HepG2 (cell line): Measurements from ENCODE around the gene USP7. TPM values are rescaled to one million over a fixed set of nuclear protein-coding genes. Genes with fewer than 3 reads are reported as not detected.
A peak's percentile ranks its signal among the peaks of the same experiment; 100 is the strongest.

ENCODE experiments used
- ARID4A ChIP-seq: sonication (generic); formaldehyde crosslinking; IDR thresholded peaks from 2 replicates; pipeline ENCODE4 v1.5.0; 2020; ENCODE audit warnings: mild to moderate bottlenecking, missing genetic modification reagents, borderline replicate concordance
- BRD4 ChIP-seq: sonication (generic); formaldehyde crosslinking; IDR thresholded peaks from 2 replicates; pipeline ENCODE4 v1.4.0; 2020; ENCODE audit warnings: missing genetic modification reagents
- NFE2L1 ChIP-seq: sonication (generic); formaldehyde crosslinking; IDR thresholded peaks from 2 replicates; pipeline ENCODE4 v1.4.0; 2020; ENCODE audit warnings: missing genetic modification reagents, mild to moderate bottlenecking, borderline replicate concordance
- PAF1 ChIP-seq: IDR thresholded peaks from 2 replicates; pipeline ENCODE4 v1.6.1; 2016; ENCODE audit warnings: missing genetic modification reagents, missing compliant biosample characterization
- PATZ1 ChIP-seq: sonication (generic); formaldehyde crosslinking; IDR thresholded peaks from 2 replicates; pipeline ENCODE4 v1.4.0; 2020; ENCODE audit warnings: missing genetic modification reagents
- PBX3 ChIP-seq: sonication (generic); formaldehyde crosslinking; IDR thresholded peaks from 2 replicates; pipeline ENCODE4 v1.8.1; 2023; ENCODE audit warnings: missing genetic modification reagents, inconsistent platforms, borderline replicate concordance
- SIX4 ChIP-seq: sonication (generic); formaldehyde crosslinking; IDR thresholded peaks from 2 replicates; pipeline ENCODE4 v1.4.0; 2020; ENCODE audit warnings: missing genetic modification reagents
- TCF12 ChIP-seq, 2 experiments: fragments of 450-650 bp in 1 of 2; sonication (generic) in 1 of 2; formaldehyde crosslinking in 1 of 2; IDR thresholded peaks; 2 replicates each; pipeline versions ENCODE4 v1.6.1 to v1.8.0; 2017 to 2022; ENCODE audit warnings: antibody characterized with exemption in 1 of 2, mild to moderate bottlenecking in 1 of 2, missing genetic modification reagents in 1 of 2, moderate library complexity in 1 of 2
- TFE3 ChIP-seq: IDR thresholded peaks from 2 replicates; pipeline ENCODE4 v1.6.1; 2016
- TOPORS ChIP-seq: sonication (generic); formaldehyde crosslinking; IDR thresholded peaks from 2 replicates; pipeline ENCODE4 v1.8.0; 2023; ENCODE audit warnings: mild to moderate bottlenecking, missing genetic modification reagents
- ZBTB2 ChIP-seq: sonication (generic); formaldehyde crosslinking; IDR thresholded peaks from 2 replicates; pipeline ENCODE4 v1.8.0; 2022; ENCODE audit warnings: low read depth, missing genetic modification reagents
- ZNF567 ChIP-seq: sonication (generic); formaldehyde crosslinking; IDR thresholded peaks from 2 replicates; pipeline ENCODE4 v1.8.1; 2023; ENCODE audit warnings: mild to moderate bottlenecking, missing genetic modification reagents, borderline replicate concordance
- ZNF704 ChIP-seq: sonication (generic); formaldehyde crosslinking; IDR thresholded peaks from 2 replicates; pipeline ENCODE4 v1.8.1; 2023; ENCODE audit warnings: mild to moderate bottlenecking, inconsistent platforms, moderate library complexity, missing genetic modification reagents, borderline replicate concordance
- ZNF777 ChIP-seq: sonication (generic); formaldehyde crosslinking; IDR thresholded peaks from 2 replicates; pipeline ENCODE4 v1.4.0; 2020; ENCODE audit warnings: missing genetic modification reagents
- ZNF839 ChIP-seq: sonication (generic); formaldehyde crosslinking; IDR thresholded peaks from 2 replicates; pipeline ENCODE4 v1.4.0; 2020; ENCODE audit warnings: missing genetic modification reagents, mild to moderate bottlenecking, borderline replicate concordance
- polyA plus RNA-seq, 8 experiments: library from polyadenylated mRNA; depleted of rRNA in 3 of 8; stranded (reverse) in 7 of 8; unstranded in 1 of 8; fragments of >200 nt; fragmentation: Illumina TruSeq in 4 of 8; extraction: Trizol in 4 of 8; gene quantifications; 2 replicates each; pipeline versions ENCODE4 v1.2.1 to v1.2.3, GENCODE V29; 2011 to 2016; ENCODE audit warnings: low read depth in 4 of 8, missing spikeins in 1 of 8, mixed read lengths in 1 of 8; ENCODE audit not compliant: insufficient read depth in 1 of 8
- total RNA-seq, 5 experiments: library from RNA; depleted of rRNA; stranded (reverse); fragments of >200 nt; fragmentation: Illumina TruSeq; extraction: Trizol; gene quantifications; 2 replicates each; pipeline ENCODE4 v1.2.3, GENCODE V29; 2016; ENCODE audit warnings: low read depth in 1 of 5

USP7 gene
- total and polyA plus RNA-seq, 2 of the 13 experiments (the other 11 are each of a cell fraction or from before 2014, with no cell fraction given): 52.5 to 173 TPM

GRCh38 chr16:8959921-8960787 is 3.6 kb downstream of the USP7 start (continued):
- TF ChIP-seq ARID4A (CRISPR knock-in tag) (peak; percentile 74), NFE2L1 (no peak), TOPORS (CRISPR knock-in tag) (peak; percentile 88; the same call in 1 of the 2 replicates), ZNF839 (no peak), ZNF777 (CRISPR knock-in tag) (no peak), ZBTB2 (CRISPR knock-in tag) (no peak), PAF1 (CRISPR knock-in tag) (no peak), ZNF704 (CRISPR knock-in tag) (no peak), ZNF567 (CRISPR knock-in tag) (peak; percentile 84; the same call in 1 of the 2 replicates), TCF12 (IDR thresholded peaks at IDR 0.05) (no peak), TCF12 (CRISPR knock-in tag; IDR thresholded peaks at IDR 0.05) (no peak), TFE3 (CRISPR knock-in tag) (no peak; the same call in 1 of the 2 replicates), PBX3 (CRISPR knock-in tag) (no peak), BRD4 (no peak), SIX4 (CRISPR knock-in tag) (0 out of 2 replicates have a peak, but pooled peaks have one; percentile 11), PATZ1 (CRISPR knock-in tag) (peak; percentile 45; the same call in 1 of the 2 replicates)
